GM19395 (cell line): ENCODE measurements around the gene BSPRY.
"Not testable (repeated sequence)": the region's sequence is repeated elsewhere in the genome, so short reads cannot be mapped to it uniquely, and the experiment has no call there.

Experiments used
- ATAC-seq: cut with Tn5 transposase; IDR thresholded peaks from one replicate; pipeline ENCODE4 v1.9.1; 2021; ENCODE audit warnings: mild to moderate bottlenecking, moderate library complexity; ENCODE audit not compliant: unreplicated experiment

The BSPRY gene

DNA sequence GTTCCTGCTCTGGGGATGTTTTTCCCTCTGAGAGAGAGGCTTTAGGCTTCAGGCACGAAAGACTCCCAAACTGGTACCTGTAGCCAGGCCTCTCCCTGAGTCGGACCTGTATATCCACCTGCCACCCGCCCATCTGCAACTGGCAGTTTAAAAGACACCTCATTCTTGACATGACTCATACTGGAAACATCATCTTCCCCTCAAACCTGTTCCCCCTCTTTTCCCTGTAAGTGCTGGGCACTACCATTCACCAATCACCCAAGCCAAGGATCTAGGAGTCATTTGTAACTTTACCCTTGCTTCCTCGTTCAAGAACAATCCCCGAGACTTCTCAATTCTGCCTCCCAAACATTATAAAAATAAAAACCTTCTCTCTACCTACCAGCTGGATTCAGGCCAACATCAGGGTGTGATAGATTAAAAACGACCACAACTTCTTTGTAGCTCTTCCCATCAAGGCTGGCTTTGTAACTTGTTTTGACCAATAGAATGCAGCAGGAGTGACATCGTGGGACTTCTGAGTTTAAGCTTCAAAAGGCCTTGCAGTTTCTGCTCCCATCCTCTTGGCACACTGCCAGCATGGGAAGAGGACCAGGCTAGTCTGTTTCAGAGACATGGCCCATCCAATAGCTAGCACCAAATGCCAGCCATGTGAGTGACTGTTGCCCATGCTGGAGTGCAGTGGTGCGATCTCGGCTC lies 7.5 kb upstream of the BSPRY start:
- no peak for ATAC-seq

DNA sequence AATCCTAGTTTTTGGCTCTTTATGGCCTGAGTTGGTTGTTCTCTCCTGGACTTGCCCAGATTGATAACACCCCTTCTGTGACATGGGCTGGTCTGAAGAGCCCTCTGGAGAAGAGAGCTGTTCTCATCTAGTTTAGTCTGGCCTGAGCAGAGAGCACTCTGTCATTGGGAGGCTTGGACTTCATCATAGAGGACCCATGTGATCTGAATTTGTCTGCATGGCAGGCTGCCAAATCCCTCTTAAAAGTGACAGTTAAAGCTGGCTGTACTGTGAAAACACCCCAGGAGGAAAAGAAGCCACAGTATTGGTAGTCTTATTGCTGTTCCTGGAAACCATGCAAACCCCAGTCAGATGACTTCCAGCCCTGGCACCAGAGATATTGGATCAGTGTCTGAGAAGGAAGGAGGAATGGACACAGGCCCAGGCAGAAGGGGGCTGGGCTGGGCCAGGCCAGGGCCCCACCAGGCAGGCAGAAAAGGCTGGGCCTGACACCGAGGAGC lies 5.6 kb upstream of the BSPRY start:
- no peak for ATAC-seq

DNA sequence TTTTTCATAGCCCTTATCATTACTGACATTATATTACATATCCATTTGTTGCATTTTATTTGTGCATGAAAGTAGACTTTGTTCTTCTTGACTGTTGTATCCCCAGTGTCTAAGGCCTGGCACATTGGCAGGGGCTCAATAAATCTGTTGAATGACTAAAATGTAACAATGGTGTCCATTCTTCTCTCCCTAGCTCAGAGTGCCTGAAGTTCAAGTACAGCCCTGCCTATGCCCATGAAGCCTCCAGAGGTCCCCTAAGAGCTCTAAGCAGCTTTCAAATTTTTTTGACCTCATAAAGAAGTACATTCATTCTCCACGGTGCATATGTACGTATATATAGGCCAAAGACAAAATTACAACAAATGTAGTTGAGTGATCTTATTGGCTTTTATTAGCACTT lies 4.2 kb upstream of the BSPRY start:
- ATAC-seq: no peak

DNA sequence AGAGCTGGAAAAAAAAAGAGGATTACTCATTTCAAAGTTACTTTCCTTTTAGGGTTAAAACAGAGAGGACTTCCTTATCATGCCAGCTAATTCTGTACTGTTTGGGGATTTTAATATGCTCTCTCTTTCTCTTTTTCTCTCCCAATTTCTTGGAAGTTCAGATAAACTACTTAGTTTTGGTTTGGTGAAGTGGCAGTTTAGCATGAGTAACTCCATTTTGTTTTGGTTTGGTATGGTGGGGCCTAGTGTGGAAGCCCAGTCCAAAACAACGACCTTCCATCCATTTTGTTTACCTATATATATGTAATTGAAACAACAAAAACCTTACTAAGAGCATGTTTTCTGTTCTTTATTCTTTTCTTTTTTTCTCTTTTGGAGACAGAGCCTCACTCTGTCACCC lies 3.7 kb upstream of the BSPRY start:
- ATAC-seq: no peak

DNA sequence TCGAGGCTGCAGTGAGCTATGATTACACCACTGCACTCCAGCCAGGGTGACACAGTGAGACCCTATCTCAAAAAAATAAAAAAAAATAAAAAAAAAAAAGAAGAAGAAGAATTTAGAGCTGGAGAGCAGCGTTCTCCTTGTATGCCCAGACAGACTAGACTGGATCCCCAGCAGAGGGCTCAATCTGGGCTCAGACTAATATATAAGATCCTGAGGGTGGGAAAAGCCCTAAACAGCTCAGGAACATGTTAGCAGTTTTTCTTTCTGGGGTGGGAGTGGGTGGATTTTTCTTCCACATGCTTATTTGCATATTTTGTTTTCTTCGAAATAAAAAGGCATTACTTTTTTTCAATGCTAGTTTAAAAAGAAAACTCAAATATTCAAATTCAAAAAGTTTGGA lies 904 bp upstream of the BSPRY start:
- ATAC-seq: no peak

DNA sequence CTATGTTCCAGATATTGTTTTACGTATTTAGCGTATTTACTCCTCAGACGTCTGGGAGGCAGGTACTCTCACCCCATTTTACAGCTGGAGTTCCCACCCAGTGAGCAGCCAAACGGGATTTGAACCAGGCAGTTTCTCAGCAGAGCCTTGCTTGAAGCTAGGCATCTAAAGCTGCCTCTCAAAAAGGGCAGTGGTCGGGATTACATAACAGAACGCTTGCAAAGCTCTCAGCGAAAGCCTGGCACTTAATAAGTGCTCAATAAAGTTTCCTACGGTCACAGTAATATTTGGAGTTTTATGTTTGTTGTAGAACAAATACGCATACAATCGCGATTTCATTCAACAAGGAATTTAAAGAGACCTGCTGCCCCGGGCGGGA lies 286 bp upstream of the BSPRY start:
- ATAC-seq: no peak

DNA sequence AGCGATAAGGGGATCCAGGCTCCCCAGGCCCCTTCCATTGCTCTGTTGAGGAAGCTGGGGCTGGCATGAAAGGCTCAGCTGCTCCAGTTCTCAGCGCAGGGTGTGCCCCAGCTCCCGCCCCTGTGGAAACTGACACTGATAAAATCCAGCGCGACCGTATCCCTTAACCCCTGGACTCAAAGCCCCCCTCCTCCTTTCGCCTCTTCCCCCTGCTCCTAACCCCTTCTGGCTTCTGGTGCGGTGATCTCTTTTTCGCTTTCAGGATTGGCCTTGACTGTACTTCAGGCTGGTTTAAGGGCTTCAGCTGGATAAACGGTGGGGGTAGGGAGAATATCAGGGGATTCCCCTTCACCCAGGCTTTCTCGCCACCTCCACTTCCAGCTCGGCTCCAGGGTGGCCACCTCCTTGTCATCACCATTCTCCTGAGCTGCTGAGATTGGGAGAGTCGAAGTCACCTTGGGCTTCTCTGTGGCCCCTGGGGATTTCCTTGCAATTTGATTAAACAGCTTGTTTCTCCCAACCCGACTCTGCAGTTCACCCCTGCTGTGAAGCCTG lies 843 bp downstream of the BSPRY start:
- ATAC-seq: peak; percentile 27

DNA sequence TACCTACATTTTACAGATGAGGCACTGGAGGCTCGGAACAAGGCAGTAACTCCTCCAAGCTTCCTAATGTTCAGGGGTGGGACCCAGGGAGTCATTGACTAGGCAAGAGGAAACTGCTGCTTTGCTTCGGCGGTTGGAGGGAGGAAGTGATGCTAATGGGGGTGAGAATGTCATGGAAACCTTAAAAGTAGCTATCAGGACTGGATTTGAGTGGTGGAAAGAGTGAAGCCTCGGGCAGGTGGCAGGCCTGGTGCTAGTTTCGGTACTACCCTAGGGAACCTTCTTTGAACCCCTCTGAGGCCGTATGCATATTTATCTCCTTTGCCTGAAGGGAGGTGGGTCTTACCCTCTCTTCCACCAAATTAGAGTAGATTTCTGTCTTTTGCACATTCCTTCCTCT lies 1.6 kb downstream of the BSPRY start:
- ATAC-seq: peak; percentile 41

DNA sequence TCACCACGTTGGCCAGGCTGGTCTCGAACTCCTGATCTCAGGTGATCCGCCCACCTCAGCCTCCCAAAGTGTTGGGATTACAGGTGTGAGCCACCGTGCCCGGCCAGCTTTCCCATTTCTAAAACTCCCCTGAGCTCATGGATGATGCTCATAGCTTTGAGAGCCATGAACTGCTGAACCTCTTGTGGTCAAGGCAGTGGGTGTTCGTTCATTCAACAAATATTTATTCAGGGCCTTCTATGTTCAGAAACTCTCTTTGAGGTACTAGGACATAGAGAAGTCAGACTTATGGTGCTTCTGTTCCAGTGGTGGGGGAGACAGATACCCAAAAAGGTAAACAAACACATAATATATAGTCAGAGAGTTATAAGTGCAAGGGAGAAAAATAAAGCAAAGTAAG lies 2.7 kb downstream of the BSPRY start:
- no peak for ATAC-seq

DNA sequence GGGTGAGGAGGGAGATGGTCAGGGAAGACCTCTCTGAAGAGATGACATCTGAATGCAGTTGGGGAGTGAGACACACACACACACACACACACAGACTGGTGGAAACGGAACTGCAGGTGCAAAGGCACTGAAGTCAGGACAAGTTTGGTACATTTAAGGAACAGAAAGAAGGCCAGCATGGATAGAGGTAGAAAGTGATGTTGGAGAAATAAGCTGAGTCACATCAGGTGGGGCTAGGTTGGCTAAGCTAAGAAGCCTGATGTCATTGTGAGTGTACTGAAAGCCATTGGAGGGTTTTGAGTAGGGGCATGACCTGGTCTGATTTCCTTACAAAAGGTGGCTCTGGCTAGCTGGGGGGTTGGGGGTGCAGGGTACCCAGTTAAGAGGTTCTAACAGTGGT lies 3.1 kb downstream of the BSPRY start:
- no peak for ATAC-seq

DNA sequence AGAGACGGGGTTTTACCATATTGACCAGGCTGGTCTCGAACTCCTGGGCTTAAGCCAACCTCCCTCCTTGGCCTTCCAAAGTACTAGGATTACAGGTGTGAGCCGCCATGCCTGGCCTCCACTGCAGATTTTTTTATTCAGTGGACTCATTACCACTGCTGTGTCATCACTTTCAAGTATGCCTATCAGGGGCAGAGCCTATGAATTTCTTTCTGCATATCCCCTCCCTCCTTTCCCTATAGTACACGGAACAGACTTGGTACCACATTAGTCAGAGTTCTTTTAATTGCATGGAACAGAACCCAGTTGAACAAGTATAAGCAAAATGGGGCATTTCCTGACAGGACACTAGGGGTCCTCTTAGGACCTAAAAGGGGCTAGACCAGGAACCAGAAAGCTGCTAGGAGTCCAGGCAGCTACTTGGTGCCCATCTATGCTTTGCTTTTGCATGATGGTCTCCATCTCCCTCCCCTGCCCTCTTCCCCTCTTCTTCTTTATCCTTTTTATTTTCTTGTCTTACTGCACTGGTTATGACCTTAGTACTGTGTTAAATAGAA lies 5.8 kb downstream of the BSPRY start:
- no peak for ATAC-seq

DNA sequence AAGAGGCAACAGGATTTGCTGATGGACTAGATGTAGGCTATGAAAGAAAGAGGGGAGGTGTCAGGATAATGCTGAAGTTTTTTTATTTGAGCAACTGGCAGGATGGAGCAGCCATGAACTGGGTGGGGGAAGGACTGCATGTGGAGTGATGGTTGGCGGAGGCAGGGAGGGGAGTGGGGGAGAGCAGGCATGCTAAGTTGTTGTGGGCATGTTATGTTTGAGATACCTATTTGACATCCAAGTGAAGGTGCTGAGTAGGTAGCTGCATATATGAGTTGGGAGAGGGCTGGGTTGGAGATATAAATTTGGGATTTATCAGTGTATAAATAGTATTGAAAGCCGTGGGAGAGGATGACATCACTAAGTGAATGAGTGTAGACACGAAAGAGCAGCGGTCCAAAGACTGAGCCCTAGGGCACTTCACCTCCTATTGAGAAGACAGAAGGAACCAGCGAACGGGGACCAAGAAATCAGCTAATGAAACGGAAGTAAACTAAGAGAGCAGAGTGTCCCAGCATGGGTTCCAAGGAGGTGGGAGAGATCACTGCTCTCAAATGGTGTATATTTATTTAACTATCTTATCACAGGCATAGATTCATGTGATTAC lies 7.4 kb downstream of the BSPRY start:
- ATAC-seq: no peak

DNA sequence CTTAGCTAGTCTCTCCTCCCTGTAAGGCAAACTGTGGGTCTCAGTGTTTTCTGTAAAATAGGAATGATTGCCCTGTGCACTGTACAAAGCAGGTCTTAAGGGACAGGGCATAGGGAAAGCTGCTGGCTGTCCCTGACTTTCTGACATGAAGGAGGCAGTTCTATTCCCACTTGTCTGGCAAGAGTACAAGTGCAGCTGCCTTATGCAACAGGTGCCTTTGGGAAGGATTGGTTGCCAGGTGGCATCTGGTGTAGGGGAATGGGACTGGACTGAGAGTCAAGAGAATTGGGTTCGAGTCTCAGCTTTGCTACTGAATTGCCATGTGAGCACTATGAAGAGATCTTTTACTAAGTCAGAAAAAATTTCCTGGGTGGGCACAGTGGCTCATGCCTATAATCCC lies 10.0 kb downstream of the BSPRY start:
- no peak for ATAC-seq

DNA sequence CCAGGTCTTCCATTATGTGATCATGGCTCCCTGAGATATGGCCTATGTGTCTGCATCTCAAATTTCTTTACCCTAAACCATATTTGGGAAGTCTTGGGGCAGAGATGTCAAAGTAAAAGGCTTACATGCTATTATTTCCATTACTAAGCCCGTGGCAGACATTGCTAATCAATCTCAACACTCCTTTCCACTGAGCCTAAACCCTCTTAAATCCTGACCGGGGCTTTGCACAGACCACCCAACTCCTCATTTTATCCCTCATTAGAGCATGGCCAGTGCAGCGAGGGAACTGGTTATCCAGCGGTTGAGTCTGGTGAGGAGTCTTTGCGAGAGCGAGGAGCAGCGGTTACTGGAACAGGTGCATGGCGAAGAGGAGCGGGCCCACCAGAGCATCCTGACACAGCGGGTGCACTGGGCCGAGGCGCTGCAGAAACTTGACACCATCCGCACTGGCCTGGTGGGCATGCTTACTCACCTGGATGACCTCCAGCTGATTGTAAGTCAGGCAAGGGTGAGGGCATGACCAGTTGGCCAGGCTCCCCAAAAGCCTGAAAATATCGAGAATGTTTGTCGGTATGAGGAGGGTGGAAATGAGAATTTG lies 11.0 kb downstream of the BSPRY start:
- no peak for ATAC-seq

DNA sequence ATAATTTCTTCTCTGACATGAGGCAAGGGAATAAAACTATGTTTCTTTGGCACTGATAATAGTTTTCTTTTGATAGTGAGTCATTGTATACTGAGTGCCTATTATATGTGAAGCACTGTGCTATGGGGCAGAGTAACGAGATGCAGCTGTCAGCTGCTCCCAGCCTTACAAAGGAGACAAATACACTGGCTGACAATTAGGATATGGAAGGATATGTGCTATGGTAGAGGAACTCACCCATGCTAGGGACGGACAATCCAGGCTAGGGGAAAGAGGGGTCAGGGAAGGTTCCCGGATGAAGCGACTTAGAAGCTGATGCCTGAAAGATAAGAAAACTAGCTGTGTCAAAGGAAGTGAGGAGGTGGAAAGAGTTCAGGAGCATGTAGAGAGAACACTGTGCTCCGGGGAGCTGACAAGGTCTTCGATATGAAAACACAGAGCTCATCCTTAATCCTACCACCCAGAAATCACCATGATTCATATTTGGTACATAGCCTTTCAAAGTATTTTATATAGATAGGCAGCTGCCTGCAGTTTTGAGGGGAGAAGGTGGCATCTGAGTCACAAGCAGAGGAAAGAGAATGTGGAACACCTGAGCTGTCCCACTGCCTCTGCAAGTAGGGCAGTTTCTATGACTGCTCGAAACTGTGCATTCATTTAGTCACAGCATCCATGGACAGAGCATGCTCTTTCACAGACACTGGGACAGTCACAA lies 12.1 kb downstream of the BSPRY start:
- ATAC-seq: no peak

DNA sequence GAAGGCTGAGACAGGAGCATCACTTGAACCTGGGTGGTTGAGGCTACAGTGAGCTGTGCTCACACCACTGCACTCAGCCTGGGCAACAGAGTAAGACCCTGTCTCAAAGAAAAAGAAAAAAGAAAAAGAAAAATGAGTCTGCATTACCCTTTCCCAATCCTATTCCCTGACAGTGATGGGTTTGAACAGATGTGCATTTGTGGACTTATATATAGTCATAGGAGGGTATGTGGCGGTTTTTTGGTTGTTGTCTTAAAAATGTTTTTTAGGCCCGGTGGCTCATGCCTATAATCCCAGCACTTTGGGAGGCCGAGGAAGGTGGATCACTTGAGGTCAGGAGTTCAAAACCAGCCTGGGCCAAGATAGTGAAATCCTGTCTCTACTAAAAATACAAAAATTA lies 14.0 kb downstream of the BSPRY start:
- ATAC-seq: no peak

DNA sequence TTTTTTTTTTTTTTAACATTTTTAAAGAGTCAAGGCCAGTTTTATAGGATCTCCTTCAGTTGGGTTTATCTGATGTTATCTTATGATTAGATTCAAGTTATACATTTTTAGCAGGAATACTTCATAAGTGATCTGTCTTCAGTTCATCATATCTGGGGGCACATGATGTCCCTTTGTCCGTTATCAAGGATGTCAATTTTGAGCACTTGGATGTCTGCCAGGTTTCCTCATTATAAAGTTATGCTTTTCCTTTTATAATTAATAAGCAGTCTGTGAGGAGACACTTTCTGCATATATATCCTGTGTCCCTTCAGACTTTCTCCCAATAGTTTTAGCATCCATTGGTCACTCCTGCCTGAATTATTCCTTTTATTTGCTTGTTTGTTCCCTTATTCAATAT lies 15.6 kb downstream of the BSPRY start:
- no peak for ATAC-seq

DNA sequence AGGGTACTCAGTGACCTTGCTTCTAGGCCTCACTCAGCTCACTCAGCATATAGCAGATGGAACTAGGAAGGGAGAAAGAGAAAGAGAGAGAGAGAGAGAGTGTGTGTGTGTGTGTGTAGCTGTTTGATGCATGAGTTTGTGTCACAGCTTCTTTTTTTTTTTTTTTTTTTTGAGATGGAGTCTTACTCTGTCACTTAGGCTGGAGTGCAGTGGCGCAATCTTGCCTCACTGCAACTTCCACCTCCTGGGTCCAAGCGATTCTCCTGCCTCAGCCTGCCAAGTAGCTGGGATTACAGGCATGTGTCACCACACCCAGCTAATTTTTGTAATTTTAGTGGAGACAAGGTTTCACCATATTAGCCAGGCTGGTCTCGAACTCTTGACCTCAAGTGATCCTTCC lies 16.3 kb downstream of the BSPRY start:
- not testable (repeated sequence) for ATAC-seq

DNA sequence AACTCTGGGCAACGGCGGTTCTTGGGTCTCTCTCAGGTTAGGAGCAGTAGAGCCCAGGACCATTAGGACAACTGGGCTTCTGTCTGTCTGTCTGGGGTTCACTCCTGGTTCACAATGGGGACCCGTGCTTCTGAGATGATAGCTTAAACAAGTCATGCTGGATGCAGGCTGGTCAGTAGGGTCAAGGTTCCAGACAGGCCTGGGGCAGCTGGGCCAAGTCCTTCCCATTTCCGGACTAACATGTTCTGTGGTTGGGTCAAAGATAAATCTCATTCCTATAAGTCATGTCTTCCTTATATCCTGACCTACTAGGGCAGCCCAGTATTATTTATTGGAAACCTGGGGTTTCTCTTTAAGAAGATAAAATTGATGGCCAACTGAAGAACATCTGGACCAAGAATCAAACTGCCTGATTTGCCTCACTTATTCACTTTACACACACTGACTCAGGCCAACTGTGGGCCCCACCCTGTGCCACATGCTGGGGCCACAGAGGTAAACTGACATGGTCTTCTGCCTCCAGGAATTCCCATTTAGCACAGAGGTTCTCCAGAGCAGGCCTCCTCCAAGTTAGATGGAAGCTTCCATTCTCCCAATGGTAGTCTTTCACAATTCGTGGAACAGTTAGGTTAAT lies 19.1 kb downstream of the BSPRY start:
- no peak for ATAC-seq

DNA sequence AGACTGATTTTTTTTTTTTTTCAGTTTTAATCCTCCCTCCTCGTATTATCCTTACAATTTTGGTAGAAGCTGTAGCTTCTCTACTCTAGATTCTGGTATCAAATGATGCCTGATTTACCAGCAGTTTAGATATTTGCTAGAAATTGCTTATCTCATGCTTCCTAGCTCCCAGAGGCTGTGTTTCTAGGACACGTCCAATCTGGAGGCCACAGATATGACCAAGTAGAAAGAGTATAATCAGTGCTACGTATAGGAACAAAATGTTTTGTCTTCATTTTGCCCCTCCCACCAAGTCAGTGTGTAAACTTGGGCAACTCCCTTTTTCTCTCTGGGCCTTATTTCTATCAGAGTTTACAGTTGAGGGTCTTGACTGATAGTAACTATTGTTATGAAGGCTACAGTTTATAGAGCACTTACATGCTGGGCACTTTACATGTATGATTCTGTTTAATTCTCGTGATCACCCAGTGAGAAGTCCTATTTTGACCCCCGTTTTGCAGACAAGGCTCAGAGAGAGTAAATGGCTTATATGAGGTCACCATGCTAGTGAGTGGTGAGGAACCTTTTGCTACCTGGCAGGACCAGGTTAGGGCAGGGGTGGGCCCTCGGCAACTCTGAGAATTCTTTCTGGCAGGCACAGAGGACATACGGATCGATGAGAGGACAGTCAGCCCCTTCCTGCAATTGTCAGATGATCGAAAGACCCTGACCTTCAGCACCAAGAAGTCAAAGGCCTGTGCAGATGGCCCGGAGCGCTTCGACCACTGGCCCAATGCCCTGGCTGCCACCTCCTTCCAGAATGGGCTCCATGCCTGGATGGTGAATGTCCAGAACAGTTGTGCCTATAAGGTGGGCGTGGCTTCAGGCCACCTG lies 19.9 kb downstream of the BSPRY start:
- no peak for ATAC-seq
